Measurements from ENCODE around the gene TXNDC12. TPM values are rescaled to one million over a fixed set of nuclear protein-coding genes. Genes with fewer than 3 reads are reported as not detected.

Gene TXNDC12
- polyA plus RNA-seq, 3 donors: 24.3 to 125 (median 121) TPM

GRCh38 chr1:51988254-51988653 is 66.7 kb downstream of the TXNDC12 start:
- H3K27ac Mint-ChIP-seq: no peak overlapping the region
- H3K4me1 Mint-ChIP-seq: peaks cover 7% of the 10 kb centered on the region
- peaks cover 38 to 56% (median 47%) of the 10 kb centered on the region in 3 donors for H3K27me3 Mint-ChIP-seq (ENCODE audit: low read depth in 3 of 3)
- peaks cover 0 to 4% of the 10 kb centered on the region in 2 donors for H3K36me3 Mint-ChIP-seq
- no peaks in the 10 kb centered on the region for H4K20me1 ChIP-seq (ENCODE audit: insufficient read depth, low read length)
- TF ChIP-seq, protein P1, sequence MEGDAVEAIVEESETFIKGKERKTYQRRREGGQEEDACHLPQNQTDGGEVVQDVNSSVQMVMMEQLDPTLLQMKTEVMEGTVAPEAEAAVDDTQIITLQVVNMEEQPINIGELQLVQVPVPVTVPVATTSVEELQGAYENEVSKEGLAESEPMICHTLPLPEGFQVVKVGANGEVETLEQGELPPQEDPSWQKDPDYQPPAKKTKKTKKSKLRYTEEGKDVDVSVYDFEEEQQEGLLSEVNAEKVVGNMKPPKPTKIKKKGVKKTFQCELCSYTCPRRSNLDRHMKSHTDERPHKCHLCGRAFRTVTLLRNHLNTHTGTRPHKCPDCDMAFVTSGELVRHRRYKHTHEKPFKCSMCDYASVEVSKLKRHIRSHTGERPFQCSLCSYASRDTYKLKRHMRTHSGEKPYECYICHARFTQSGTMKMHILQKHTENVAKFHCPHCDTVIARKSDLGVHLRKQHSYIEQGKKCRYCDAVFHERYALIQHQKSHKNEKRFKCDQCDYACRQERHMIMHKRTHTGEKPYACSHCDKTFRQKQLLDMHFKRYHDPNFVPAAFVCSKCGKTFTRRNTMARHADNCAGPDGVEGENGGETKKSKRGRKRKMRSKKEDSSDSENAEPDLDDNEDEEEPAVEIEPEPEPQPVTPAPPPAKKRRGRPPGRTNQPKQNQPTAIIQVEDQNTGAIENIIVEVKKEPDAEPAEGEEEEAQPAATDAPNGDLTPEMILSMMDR (IDR thresholded peaks at IDR 0.05): no peak
- H3K9me3 Mint-ChIP-seq: peaks cover 0 to 19% (median 9%) of the 10 kb centered on the region in 7 donors
- H3K4me3 ChIP-seq (replicated peaks in 1 of 3; ENCODE audit: low read depth in 2 of 3, low read length in 3 of 3): no peak overlapping the region
- H3K4me1 ChIP-seq (ENCODE audit: control insufficient read depth in 1 of 2, insufficient read depth in 2 of 2, low read length in 2 of 2): no peaks in the 10 kb centered on the region
- H3K4me2 ChIP-seq (replicated peaks; ENCODE audit: extremely low read depth, low read length, poor library complexity, severe bottlenecking): no peak overlapping the region
- intact Hi-C loops (cut with micrococcal nuclease): no loop called here
- no peak overlapping the region for H3K9ac ChIP-seq (ENCODE audit: insufficient read depth, low read length, poor library complexity, severe bottlenecking)
- H3K27me3 ChIP-seq (ENCODE audit: control insufficient read depth in 2 of 2, insufficient read depth in 2 of 2, low read length in 2 of 2): peaks cover 32 to 50% of the 10 kb centered on the region in 2 donors
- no peaks in the 10 kb centered on the region for H3K79me2 ChIP-seq (ENCODE audit: insufficient read depth, low read length)
- no peak for DNase-seq
- H2AFZ ChIP-seq (ENCODE audit: insufficient read depth, low read depth, low read length, poor library complexity, severe bottlenecking): no peak overlapping the region
- H3K36me3 ChIP-seq (replicated peaks in 1 of 2; ENCODE audit: control insufficient read depth in 1 of 2, insufficient read depth in 2 of 2, low read length in 2 of 2): no peaks in the 10 kb centered on the region
- no peak overlapping the region for H3K27ac ChIP-seq (ENCODE audit: low read depth in 1 of 2, low read length in 2 of 2)
- H3K4me3 Mint-ChIP-seq: no peak overlapping the region
- no peaks in the 10 kb centered on the region for H3K9me3 ChIP-seq (replicated peaks in 1 of 2; ENCODE audit: control insufficient read depth in 1 of 2, insufficient read depth in 1 of 2, low read length in 2 of 2)

GRCh38 chr1:51986718-51987117 is 68.3 kb downstream of the TXNDC12 start:
- H3K27ac Mint-ChIP-seq: no peak overlapping the region

More at GRCh38 chr1:51986718-51987117, 68.3 kb downstream of the TXNDC12 start:
- Histone ChIP-seq H3K9ac (ENCODE audit: insufficient read depth, low read length, poor library complexity, severe bottlenecking) (no peak overlapping the region), H2AFZ (ENCODE audit: insufficient read depth, low read depth, low read length, poor library complexity, severe bottlenecking) (no peak overlapping the region), H3K27me3 (ENCODE audit: control insufficient read depth in 2 of 2, insufficient read depth in 2 of 2, low read length in 2 of 2) (peaks cover 19 to 38% of the 10 kb centered on the region in 2 donors), H3K79me2 (ENCODE audit: insufficient read depth, low read length) (no peaks in the 10 kb centered on the region), H3K9me3 (replicated peaks in 1 of 2; ENCODE audit: control insufficient read depth in 1 of 2, insufficient read depth in 1 of 2, low read length in 2 of 2) (no peaks in the 10 kb centered on the region), H4K20me1 (ENCODE audit: insufficient read depth, low read length) (no peaks in the 10 kb centered on the region), H3K27ac (ENCODE audit: low read depth in 1 of 2, low read length in 2 of 2) (no peak overlapping the region), H3K4me3 (replicated peaks in 1 of 3; ENCODE audit: low read depth in 2 of 3, low read length in 3 of 3) (no peak overlapping the region), H3K36me3 (replicated peaks in 1 of 2; ENCODE audit: control insufficient read depth in 1 of 2, insufficient read depth in 2 of 2, low read length in 2 of 2) (no peaks in the 10 kb centered on the region), H3K4me1 (ENCODE audit: control insufficient read depth in 1 of 2, insufficient read depth in 2 of 2, low read length in 2 of 2) (no peaks in the 10 kb centered on the region), H3K4me2 (replicated peaks; ENCODE audit: extremely low read depth, low read length, poor library complexity, severe bottlenecking) (no peak overlapping the region)
- Mint-ChIP-seq H3K36me3 (peaks cover 0 to 4% of the 10 kb centered on the region in 2 donors), H3K27me3 (ENCODE audit: low read depth in 3 of 3) (peaks cover 29 to 41% (median 35%) of the 10 kb centered on the region in 3 donors), H3K4me1 (peaks cover 7% of the 10 kb centered on the region), H3K4me3 (peak overlapping the region in 1 of 2 donors; percentile 44), H3K9me3 (peaks cover 0 to 19% (median 9%) of the 10 kb centered on the region in 7 donors)
- DNase-seq: no peak
- TF ChIP-seq, protein P1 (IDR thresholded peaks at IDR 0.05): no peak
- intact Hi-C loops (cut with micrococcal nuclease): no loop called here
- WGBS (ENCODE audit: insufficient coverage): 94% methylated on average over 4 of the region's 4 CpGs
